OCI-LY7 (cell line): Measurements from ENCODE around the gene LY86. TPM values are rescaled to one million over a fixed set of nuclear protein-coding genes. Genes with fewer than 3 reads are reported as not detected.

Source experiments
- BruUV-seq: library from RNA; stranded (reverse); fragments of 400-500 nt; replicated peaks from 2 replicates; lab custom pipeline; 2021; lab: Mats Ljungman, UMichigan
- CTCF ChIA-PET: fragments of 300-600 bp; sonication (Branson Sonifier 250); formaldehyde crosslinking; loops from one replicate; lab custom pipeline; 2022; ENCODE audit warnings: antibody characterized with exemption; ENCODE audit not compliant: unreplicated experiment; lab: Charles Lee
- POLR2A ChIA-PET: fragments of 300-600 bp; sonication (Branson Sonifier 250); formaldehyde crosslinking; loops from one replicate; lab custom pipeline; 2022; ENCODE audit warnings: antibody characterized with exemption; lab: Charles Lee
- DNase-seq: peaks from one replicate; pipeline ENCODE4 v3.0.0-alpha.2; 2015; ENCODE audit warnings: low spot score
- H2AFZ ChIP-seq: fragments of 200-600 bp; sonication (generic), shearing (Covaris generic); 2 replicates; pipeline ENCODE4 v1.6.1; 2014; ENCODE audit warnings: mild to moderate bottlenecking, antibody characterized with exemption, low read length, moderate library complexity
- H3K27ac ChIP-seq: fragments of 200-600 bp; sonication (generic); 2 replicates; pipeline ENCODE4 v1.5.1; 2014; ENCODE audit warnings: mixed run types, low read depth, mild to moderate bottlenecking, moderate library complexity, low read length, inconsistent platforms; ENCODE audit not compliant: poor library complexity, severe bottlenecking
- H3K36me3 ChIP-seq: fragments of 200-600 bp; sonication (generic); 2 replicates; pipeline ENCODE4 v1.6.1; 2014; ENCODE audit warnings: mild to moderate bottlenecking, antibody characterized with exemption, low read length, moderate library complexity, mixed read lengths; ENCODE audit not compliant: insufficient read depth
- H3K4me1 ChIP-seq: fragments of 200-600 bp; sonication (generic); 2 replicates; pipeline ENCODE4 v1.5.1; 2014; ENCODE audit warnings: mild to moderate bottlenecking, low read length; ENCODE audit not compliant: insufficient read depth, poor library complexity, severe bottlenecking
- H3K4me2 ChIP-seq: fragments of 200-600 bp; sonication (generic); 2 replicates; pipeline ENCODE4 v1.6.1; 2014; ENCODE audit warnings: mild to moderate bottlenecking, low read length
- H3K4me3 ChIP-seq: fragments of 200-600 bp; sonication (generic); 2 replicates; pipeline ENCODE4 v1.5.1; 2014; ENCODE audit warnings: mild to moderate bottlenecking, low read depth, low read length; ENCODE audit not compliant: poor library complexity, severe bottlenecking
- H3K79me2 ChIP-seq: fragments of 200-600 bp; sonication (generic); 2 replicates; pipeline ENCODE4 v1.6.1; 2016; ENCODE audit warnings: low read depth, mild to moderate bottlenecking, low read length, moderate library complexity, mixed read lengths; ENCODE audit not compliant: insufficient read depth
- H3K9me2 ChIP-seq: fragments of 200-600 bp; sonication (generic); 2 replicates; pipeline ENCODE4 v1.6.1; 2016; ENCODE audit warnings: mild to moderate bottlenecking, low read length, mixed read lengths; ENCODE audit not compliant: insufficient read depth
- H3K9me3 ChIP-seq: fragments of 200-600 bp; sonication (generic); 2 replicates; pipeline ENCODE4 v1.6.1; 2014; ENCODE audit warnings: mild to moderate bottlenecking, mixed run types, low read length, mixed read lengths
- H4K20me1 ChIP-seq: fragments of 200-600 bp; sonication (generic); 2 replicates; pipeline ENCODE4 v1.6.1; 2014; ENCODE audit warnings: mild to moderate bottlenecking, antibody characterized with exemption, low read length, moderate library complexity, mixed read lengths; ENCODE audit not compliant: insufficient read depth
- EZH2phosphoT487 ChIP-seq: fragments of 200-600 bp; sonication (generic); IDR thresholded peaks from 2 replicates; pipeline ENCODE4 v1.6.1; 2018; ENCODE audit warnings: low read depth, borderline replicate concordance, mild to moderate bottlenecking, mixed run types, antibody characterized with exemption, low read length, moderate library complexity, mixed read lengths
- intact Hi-C: fragments of 100-400 bp; cut with micrococcal nuclease; formaldehyde crosslinking; loops from one replicate; pipeline ENCODE4 v1.10.0; 2022; ENCODE audit not compliant: unreplicated experiment
- total RNA-seq, 2 experiments: library from RNA; depleted of rRNA in 1 of 2; stranded (reverse); fragments of >200 nt in 1 of 2; shearing (Covaris generic) in 1 of 2; gene quantifications; 2 replicates each; pipeline ENCODE4 v1.2.3, GENCODE V29; 2014 to 2022
- TF ChIP-seq, protein P1 (sequence below): fragments of 200-600 bp; sonication (generic); conservative IDR thresholded peaks from 2 replicates; pipeline ENCODE4 v1.5.1; 2014; ENCODE audit warnings: mild to moderate bottlenecking, antibody characterized with exemption, low read length, moderate library complexity, mixed read lengths

LY86 gene
- total RNA-seq, 2 experiments from 2014 or later: 48.4 to 62.8 TPM

DNA sequence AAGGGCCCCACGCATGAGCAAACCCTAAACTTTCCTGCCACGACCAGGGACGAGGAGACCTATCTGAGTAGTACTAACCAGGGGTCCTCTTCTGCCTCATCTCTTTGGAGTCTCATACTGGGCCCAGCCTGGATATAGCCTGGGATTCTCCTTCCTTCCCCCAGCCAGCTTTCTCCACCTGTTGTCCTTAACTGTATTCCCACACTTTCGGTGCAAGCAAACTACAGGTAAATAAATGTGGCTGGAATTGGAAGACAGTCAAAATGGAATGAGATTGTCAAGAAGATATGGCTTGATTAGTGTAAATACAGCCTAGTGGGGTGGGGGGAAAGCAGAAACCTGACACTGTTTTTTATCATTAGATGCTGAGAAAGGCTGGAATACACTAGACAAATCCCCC, 23.5 kb upstream of the LY86 start:
- TF ChIP-seq EZH2phosphoT487: no peak
- TF ChIP-seq, protein P1, sequence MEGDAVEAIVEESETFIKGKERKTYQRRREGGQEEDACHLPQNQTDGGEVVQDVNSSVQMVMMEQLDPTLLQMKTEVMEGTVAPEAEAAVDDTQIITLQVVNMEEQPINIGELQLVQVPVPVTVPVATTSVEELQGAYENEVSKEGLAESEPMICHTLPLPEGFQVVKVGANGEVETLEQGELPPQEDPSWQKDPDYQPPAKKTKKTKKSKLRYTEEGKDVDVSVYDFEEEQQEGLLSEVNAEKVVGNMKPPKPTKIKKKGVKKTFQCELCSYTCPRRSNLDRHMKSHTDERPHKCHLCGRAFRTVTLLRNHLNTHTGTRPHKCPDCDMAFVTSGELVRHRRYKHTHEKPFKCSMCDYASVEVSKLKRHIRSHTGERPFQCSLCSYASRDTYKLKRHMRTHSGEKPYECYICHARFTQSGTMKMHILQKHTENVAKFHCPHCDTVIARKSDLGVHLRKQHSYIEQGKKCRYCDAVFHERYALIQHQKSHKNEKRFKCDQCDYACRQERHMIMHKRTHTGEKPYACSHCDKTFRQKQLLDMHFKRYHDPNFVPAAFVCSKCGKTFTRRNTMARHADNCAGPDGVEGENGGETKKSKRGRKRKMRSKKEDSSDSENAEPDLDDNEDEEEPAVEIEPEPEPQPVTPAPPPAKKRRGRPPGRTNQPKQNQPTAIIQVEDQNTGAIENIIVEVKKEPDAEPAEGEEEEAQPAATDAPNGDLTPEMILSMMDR: no peak
- no peak overlapping the region for H3K27ac ChIP-seq
- CTCF ChIA-PET: no interaction called here
- H4K20me1 ChIP-seq: no peaks in the 10 kb centered on the region
- H2AFZ ChIP-seq: no peak overlapping the region
- POLR2A ChIA-PET: no interaction called here
- no peak for DNase-seq
- H3K36me3 ChIP-seq: peaks cover 47% of the 10 kb centered on the region
- no TSS peak for BruUV-seq
- no peaks in the 10 kb centered on the region for H3K4me1 ChIP-seq
- intact Hi-C loops: no loop called here
- H3K4me2 ChIP-seq: no peak overlapping the region
- no peaks in the 10 kb centered on the region for H3K9me3 ChIP-seq
- H3K4me3 ChIP-seq: no peak overlapping the region
- H3K79me2 ChIP-seq: no peaks in the 10 kb centered on the region
- no peaks in the 10 kb centered on the region for H3K9me2 ChIP-seq

DNA sequence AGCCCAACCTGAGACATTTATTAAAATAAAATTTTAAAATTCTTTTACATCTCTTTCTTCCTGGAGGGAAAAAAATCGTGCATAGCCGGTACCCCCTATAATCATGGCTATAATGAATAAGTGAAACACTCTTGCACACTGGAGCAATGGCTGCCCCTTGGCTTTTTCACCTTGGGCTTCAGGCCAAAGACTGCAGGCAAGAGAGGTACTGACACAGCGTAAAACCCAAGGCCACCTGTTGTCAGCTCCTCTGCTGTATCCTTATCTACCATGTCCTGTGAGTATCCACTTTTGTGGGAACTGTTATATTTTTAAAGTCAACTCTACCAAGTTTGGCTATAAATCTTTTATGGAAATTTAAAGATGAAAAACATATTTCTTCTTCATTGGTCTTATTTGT, 23.0 kb upstream of the LY86 start:
- no peak overlapping the region for H3K4me3 ChIP-seq
- no peak for DNase-seq
- no peaks in the 10 kb centered on the region for H4K20me1 ChIP-seq
- no peak overlapping the region for H2AFZ ChIP-seq
- no peak overlapping the region for H3K27ac ChIP-seq
- ChIA-PET POLR2A (no interaction called here), CTCF (no interaction called here)
- no peaks in the 10 kb centered on the region for H3K9me2 ChIP-seq
- no TSS peak for BruUV-seq
- intact Hi-C loops: no loop called here
- peaks cover 47% of the 10 kb centered on the region for H3K36me3 ChIP-seq
- H3K79me2 ChIP-seq: no peaks in the 10 kb centered on the region
- TF ChIP-seq, protein P1: no peak
- TF ChIP-seq EZH2phosphoT487: no peak
- no peak overlapping the region for H3K4me2 ChIP-seq
- H3K4me1 ChIP-seq: no peaks in the 10 kb centered on the region
- no peaks in the 10 kb centered on the region for H3K9me3 ChIP-seq

DNA sequence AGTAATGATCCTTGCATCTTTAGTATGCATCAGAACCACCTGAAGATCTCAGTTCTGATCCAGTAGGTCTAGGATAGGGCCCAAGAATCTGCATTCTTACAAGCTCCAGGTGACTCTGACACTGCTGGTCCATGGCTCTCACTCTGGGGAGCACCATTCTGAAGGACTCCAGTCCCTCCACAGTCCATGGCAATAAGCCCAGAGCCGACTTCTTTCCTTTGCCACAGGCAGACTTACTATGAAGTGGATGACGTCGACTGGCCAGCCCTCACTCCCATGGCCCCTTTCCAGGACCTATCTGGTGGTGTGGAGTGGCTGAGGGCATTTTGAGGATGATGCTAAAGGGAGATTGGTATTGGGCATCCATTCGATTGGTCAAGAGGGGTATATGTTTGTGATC, 21.8 kb upstream of the LY86 start:
- no TSS peak for BruUV-seq
- intact Hi-C loops: no loop called here
- no peak for TF ChIP-seq EZH2phosphoT487
- TF ChIP-seq, protein P1: no peak
- Histone ChIP-seq H4K20me1 (no peaks in the 10 kb centered on the region), H3K27ac (no peak overlapping the region), H2AFZ (no peak overlapping the region), H3K79me2 (no peaks in the 10 kb centered on the region; the same call in 1 of the 2 replicates), H3K36me3 (peaks cover 47% of the 10 kb centered on the region), H3K4me1 (no peaks in the 10 kb centered on the region), H3K9me3 (no peaks in the 10 kb centered on the region; the same call in 1 of the 2 replicates), H3K9me2 (no peaks in the 10 kb centered on the region), H3K4me2 (no peak overlapping the region), H3K4me3 (no peak overlapping the region)
- ChIA-PET POLR2A (no interaction called here), CTCF (no interaction called here)
- no peak for DNase-seq
